Activated naive CD8-positive, alpha-beta T cell treated with anti-CD3 and anti-CD28 coated beads, Interleukin-2, amount 50 U/mL, for 24 hours (primary cell): Measurements from ENCODE around the gene BSX.
A peak's percentile ranks its signal among the peaks of the same experiment; 100 is the strongest.

Experiments used
- ATAC-seq: fragments of 150-1000 bp; cut with Tn5 transposase; one replicate; pipeline ENCODE4 v1.10.0; 2021
- DNase-seq: peaks from one replicate; pipeline ENCODE4 v3.0.0; 2021
- H3K27ac Mint-ChIP-seq: one replicate; pipeline ENCODE4 v1.8.0; 2021; ENCODE audit warnings: mild to moderate bottlenecking, mixed read lengths
- H3K27me3 Mint-ChIP-seq: one replicate; pipeline ENCODE4 v1.8.0; 2021; ENCODE audit warnings: mixed read lengths
- H3K36me3 Mint-ChIP-seq: one replicate; pipeline ENCODE4 v1.8.0; 2021; ENCODE audit warnings: low read depth, mixed read lengths
- H3K4me1 Mint-ChIP-seq: one replicate; pipeline ENCODE4 v1.8.0; 2021; ENCODE audit warnings: mixed read lengths
- H3K4me3 Mint-ChIP-seq: one replicate; pipeline ENCODE4 v1.8.0; 2021; ENCODE audit warnings: mild to moderate bottlenecking, moderate library complexity, mixed read lengths
- H3K9me3 Mint-ChIP-seq: one replicate; pipeline ENCODE4 v1.8.0; 2021; ENCODE audit warnings: mixed read lengths

BSX gene

GRCh38 chr11:122979103-122979814, 2.4 kb downstream of the BSX start:
- peaks cover 6% of the 10 kb centered on the region for H3K9me3 Mint-ChIP-seq
- H3K36me3 Mint-ChIP-seq, result peaks cover 4% of the 10 kb centered on the region
- H3K27me3 Mint-ChIP-seq, result peaks cover 92% of the 10 kb centered on the region
- H3K27ac Mint-ChIP-seq, result peak overlapping the region; percentile 54
- H3K4me3 Mint-ChIP-seq, result no peak overlapping the region
- no peak for ATAC-seq
- peaks cover 45% of the 10 kb centered on the region for H3K4me1 Mint-ChIP-seq
- no peak for DNase-seq

GRCh38 chr11:122978299-122978620, 3.4 kb downstream of the BSX start:
- peaks cover 95% of the 10 kb centered on the region for H3K27me3 Mint-ChIP-seq
- peaks cover 39% of the 10 kb centered on the region for H3K4me1 Mint-ChIP-seq
- peaks cover 4% of the 10 kb centered on the region for H3K36me3 Mint-ChIP-seq
- H3K27ac Mint-ChIP-seq, result no peak overlapping the region
- H3K4me3 Mint-ChIP-seq, result no peak overlapping the region
- no peak for ATAC-seq
- peaks cover 6% of the 10 kb centered on the region for H3K9me3 Mint-ChIP-seq
- DNase-seq, result no peak

- no peak overlapping the region for H3K27ac Mint-ChIP-seq
- peaks cover 95% of the 10 kb centered on the region for H3K27me3 Mint-ChIP-seq
- peaks cover 34% of the 10 kb centered on the region for H3K4me1 Mint-ChIP-seq
- no peak overlapping the region for H3K4me3 Mint-ChIP-seq
- peaks cover 6% of the 10 kb centered on the region for H3K9me3 Mint-ChIP-seq
- DNase-seq (no peak), ATAC-seq (no peak)
- peaks cover 4% of the 10 kb centered on the region for H3K36me3 Mint-ChIP-seq
These were observed 4.0 kb downstream of the BSX start for GRCh38 chr11:122977470-122978298.

- ATAC-seq (no peak), DNase-seq (no peak)
- peaks cover 4% of the 10 kb centered on the region for H3K9me3 Mint-ChIP-seq
- peaks cover 34% of the 10 kb centered on the region for H3K4me1 Mint-ChIP-seq
- no peak overlapping the region for H3K27ac Mint-ChIP-seq
- peak overlapping the region; percentile 57 for H3K4me3 Mint-ChIP-seq
- peaks cover 92% of the 10 kb centered on the region for H3K27me3 Mint-ChIP-seq
- peaks cover 4% of the 10 kb centered on the region for H3K36me3 Mint-ChIP-seq
These were observed 4.7 kb downstream of the BSX start for GRCh38 chr11:122976734-122977469.

DNA sequence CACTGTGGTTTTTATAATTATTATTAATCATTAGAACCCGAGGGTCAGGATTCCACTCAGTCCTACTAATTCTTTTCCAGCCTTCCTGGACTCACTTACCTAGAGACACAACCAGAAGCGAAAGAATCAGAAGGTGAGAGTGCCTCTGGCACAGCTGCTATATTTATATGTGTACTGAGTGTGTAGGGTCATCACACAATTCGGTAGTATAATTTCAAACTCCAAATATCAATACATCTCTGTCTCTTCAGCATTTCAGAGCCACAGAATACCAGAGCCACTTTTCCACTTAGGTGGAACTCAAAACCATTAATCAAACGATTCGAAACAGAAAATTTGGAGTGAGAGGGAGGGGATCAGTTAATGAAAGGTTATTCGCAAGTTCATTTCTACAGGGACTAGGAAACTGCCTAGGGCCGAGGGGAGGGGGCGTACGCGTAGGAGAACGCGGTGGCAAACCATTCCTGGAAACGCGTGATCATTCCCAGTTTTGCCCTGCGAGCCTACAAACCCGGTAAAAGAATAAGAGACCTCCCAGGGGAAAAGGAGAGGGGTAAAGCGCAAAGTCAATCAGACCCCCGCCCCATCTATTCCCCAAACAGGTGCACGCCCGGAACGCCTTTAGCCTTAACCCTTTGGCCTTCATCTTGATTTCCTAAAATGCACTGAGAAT, 5.4 kb downstream of the BSX start:
- DNase-seq (no peak), ATAC-seq (no peak)
- peaks cover 31% of the 10 kb centered on the region for H3K4me1 Mint-ChIP-seq
- peak overlapping the region; percentile 57 for H3K4me3 Mint-ChIP-seq
- H3K9me3 Mint-ChIP-seq, result peaks cover 4% of the 10 kb centered on the region
- peaks cover 86% of the 10 kb centered on the region for H3K27me3 Mint-ChIP-seq
- peaks cover 4% of the 10 kb centered on the region for H3K36me3 Mint-ChIP-seq
- H3K27ac Mint-ChIP-seq, result no peak overlapping the region

DNA sequence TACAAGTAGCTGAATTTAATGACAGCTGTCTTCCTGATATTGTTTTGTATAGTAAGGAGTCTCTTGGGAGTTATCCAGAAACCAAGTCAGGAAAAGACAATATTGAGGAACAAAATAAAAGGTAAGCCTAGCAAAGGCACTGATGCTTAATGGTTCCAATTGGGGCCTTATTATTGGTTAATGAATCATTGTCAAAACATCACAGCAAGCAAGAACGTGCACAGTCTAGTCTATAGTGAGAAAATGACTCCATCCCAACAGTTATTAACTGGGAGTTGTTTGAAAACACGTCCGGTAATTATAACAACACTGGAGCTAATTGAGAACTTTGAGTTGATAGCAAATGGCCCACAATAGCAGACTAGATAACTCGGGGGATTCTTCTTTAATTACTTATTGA, 17.7 kb downstream of the BSX start:
- H3K4me1 Mint-ChIP-seq, result no peaks in the 10 kb centered on the region
- H3K4me3 Mint-ChIP-seq, result no peak overlapping the region
- ATAC-seq (no peak), DNase-seq (no peak)
- no peak overlapping the region for H3K27ac Mint-ChIP-seq
- H3K9me3 Mint-ChIP-seq, result peaks cover 9% of the 10 kb centered on the region
- peaks cover 1% of the 10 kb centered on the region for H3K36me3 Mint-ChIP-seq
- peaks cover 28% of the 10 kb centered on the region for H3K27me3 Mint-ChIP-seq

GRCh38 chr11:122954455-122954854, 27.2 kb downstream of the BSX start:
- ATAC-seq (no peak), DNase-seq (no peak)
- H3K36me3 Mint-ChIP-seq, result no peaks in the 10 kb centered on the region
- H3K27ac Mint-ChIP-seq, result no peak overlapping the region
- H3K4me1 Mint-ChIP-seq, result peaks cover 4% of the 10 kb centered on the region
- H3K9me3 Mint-ChIP-seq, result no peaks in the 10 kb centered on the region
- H3K4me3 Mint-ChIP-seq, result no peak overlapping the region
- H3K27me3 Mint-ChIP-seq, result no peaks in the 10 kb centered on the region

DNA sequence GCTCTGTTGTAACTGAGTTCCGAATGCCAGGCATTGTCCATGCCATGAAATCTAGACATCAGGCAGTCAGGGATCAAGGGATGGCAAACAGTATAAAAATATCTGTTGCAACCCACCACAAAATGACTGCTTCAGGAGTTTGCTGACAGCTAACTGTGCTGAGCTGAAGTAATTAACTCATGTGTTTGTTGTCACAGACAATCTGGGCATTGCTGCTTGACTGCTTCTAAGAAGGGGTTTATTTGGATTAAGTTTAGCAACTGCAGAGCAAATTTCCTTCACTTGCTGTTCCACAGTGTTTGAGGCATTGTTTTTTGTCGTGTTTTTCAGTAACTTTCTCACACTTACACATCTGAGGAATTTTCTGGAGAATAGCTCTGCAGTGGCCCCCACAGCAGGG, 30.4 kb downstream of the BSX start:
- Mint-ChIP-seq H3K36me3 (no peaks in the 10 kb centered on the region), H3K27me3 (no peaks in the 10 kb centered on the region), H3K4me1 (peaks cover 4% of the 10 kb centered on the region), H3K4me3 (no peak overlapping the region), H3K9me3 (no peaks in the 10 kb centered on the region), H3K27ac (no peak overlapping the region)
- DNase-seq, result no peak
- no peak for ATAC-seq

- Mint-ChIP-seq H3K4me3 (no peak overlapping the region), H3K27ac (no peak overlapping the region), H3K9me3 (no peaks in the 10 kb centered on the region), H3K36me3 (peaks cover 5% of the 10 kb centered on the region), H3K27me3 (no peaks in the 10 kb centered on the region), H3K4me1 (no peaks in the 10 kb centered on the region)
- DNase-seq (no peak), ATAC-seq (no peak)
These were observed 43.1 kb downstream of the BSX start for GRCh38 chr11:122938557-122938956.

DNA sequence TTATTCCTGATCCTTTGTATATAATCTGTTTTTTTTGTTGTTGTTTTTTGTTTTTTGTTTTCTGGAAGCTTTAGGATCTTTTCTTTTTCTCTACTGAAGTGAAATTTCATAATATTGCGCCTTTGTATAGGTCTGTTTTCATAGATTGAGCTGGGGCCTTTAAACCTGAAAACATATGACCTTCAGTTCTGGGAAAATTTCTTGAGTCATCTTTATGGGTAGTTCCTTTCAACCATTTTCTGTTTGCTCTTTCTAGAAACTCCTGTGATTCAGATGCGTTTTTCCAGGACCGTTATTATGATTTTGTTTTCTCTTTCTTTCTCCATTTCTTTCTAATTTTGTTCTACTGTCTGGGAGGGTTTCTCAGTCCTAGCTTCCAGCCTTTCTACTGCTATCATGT, 43.7 kb downstream of the BSX start:
- no peaks in the 10 kb centered on the region for H3K27me3 Mint-ChIP-seq
- no peaks in the 10 kb centered on the region for H3K4me1 Mint-ChIP-seq
- H3K9me3 Mint-ChIP-seq, result no peaks in the 10 kb centered on the region
- DNase-seq (no peak), ATAC-seq (no peak)
- no peak overlapping the region for H3K4me3 Mint-ChIP-seq
- H3K27ac Mint-ChIP-seq, result no peak overlapping the region
- peaks cover 5% of the 10 kb centered on the region for H3K36me3 Mint-ChIP-seq

DNA sequence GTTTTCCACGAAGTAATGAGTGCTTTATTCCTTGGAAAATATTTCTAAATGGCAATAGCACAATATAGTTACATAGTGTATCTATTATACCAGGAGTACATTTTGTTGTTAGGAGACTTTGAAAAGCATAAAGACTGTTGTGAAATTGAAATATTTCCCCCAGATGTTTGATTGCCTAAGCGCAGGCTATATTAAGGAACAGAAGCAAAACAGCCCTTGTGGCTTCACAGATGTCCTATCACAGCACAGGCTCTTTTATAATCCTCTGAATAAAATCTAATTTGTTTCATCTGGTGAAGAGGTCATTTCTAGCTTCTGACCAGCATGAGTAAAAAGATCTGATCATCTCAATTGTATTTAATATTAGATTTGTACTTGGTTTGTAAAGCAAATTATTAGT, 48.2 kb downstream of the BSX start:
- H3K36me3 Mint-ChIP-seq, result peaks cover 4% of the 10 kb centered on the region
- ATAC-seq (no peak), DNase-seq (no peak)
- H3K9me3 Mint-ChIP-seq, result no peaks in the 10 kb centered on the region
- no peak overlapping the region for H3K4me3 Mint-ChIP-seq
- no peaks in the 10 kb centered on the region for H3K4me1 Mint-ChIP-seq
- H3K27me3 Mint-ChIP-seq, result no peaks in the 10 kb centered on the region
- no peak overlapping the region for H3K27ac Mint-ChIP-seq

DNA sequence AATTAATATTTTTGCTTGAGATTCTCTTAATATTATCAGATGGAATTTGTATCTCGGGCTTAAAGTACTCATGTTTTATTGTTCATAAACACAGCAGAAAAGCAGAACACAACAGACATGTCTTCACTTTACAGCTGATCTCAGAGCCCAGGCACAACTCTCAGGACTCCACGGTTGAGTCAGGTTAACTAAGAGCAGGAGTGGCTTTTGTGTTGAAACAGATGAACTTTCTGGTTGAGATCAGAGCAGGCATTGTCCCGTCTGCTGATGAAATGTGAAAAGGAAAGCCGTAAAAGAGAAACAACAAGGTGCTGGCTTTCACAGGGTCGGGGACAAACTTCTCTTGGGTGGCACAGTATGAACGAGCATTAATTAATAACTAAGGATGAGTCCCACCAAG, 50.1 kb downstream of the BSX start:
- no peak for ATAC-seq
- H3K4me1 Mint-ChIP-seq, result no peaks in the 10 kb centered on the region
- peaks cover 4% of the 10 kb centered on the region for H3K36me3 Mint-ChIP-seq

More for the DNA sequence above, 50.1 kb downstream of the BSX start:
- no peak for DNase-seq
- no peak overlapping the region for H3K4me3 Mint-ChIP-seq
- no peaks in the 10 kb centered on the region for H3K9me3 Mint-ChIP-seq
- no peak overlapping the region for H3K27ac Mint-ChIP-seq
- no peaks in the 10 kb centered on the region for H3K27me3 Mint-ChIP-seq
